Liver (tissue), 9 donors: ENCODE results near the gene TTC39C. TPM values are rescaled to one million over a fixed set of nuclear protein-coding genes. Genes with fewer than 3 reads are reported as not detected.

ENCODE experiments used
- DNase-seq: peaks from one replicate; pipeline ENCODE4 v3.0.0-alpha.2; 2017; ENCODE audit warnings: low spot score
- H3K27ac ChIP-seq, 2 donors: one replicate each; pipeline ENCODE4 v1.7.0; 2013; ENCODE audit warnings: inconsistent platforms in 2 of 2, low read length in 2 of 2, control low read depth in 1 of 2, low read depth in 1 of 2, mild to moderate bottlenecking in 1 of 2
- H3K27me3 ChIP-seq, 4 donors: one replicate each; pipeline versions ENCODE4 v1.6.1 to v1.7.0; 2013; ENCODE audit warnings: low read length in 3 of 4, inconsistent platforms in 1 of 4, mild to moderate bottlenecking in 1 of 4, moderate library complexity in 1 of 4; ENCODE audit not compliant: control insufficient read depth in 4 of 4, insufficient read depth in 4 of 4
- H3K36me3 ChIP-seq, 4 donors: one replicate each; pipeline versions ENCODE4 v1.6.1 to v1.7.0; 2013; ENCODE audit warnings: low read length in 3 of 4, mild to moderate bottlenecking in 3 of 4, low read depth in 1 of 4, moderate library complexity in 1 of 4; ENCODE audit not compliant: control insufficient read depth in 4 of 4, insufficient read depth in 3 of 4
- H3K4me1 ChIP-seq, 4 donors: one replicate each; pipeline versions ENCODE4 v1.6.1 to v1.7.0; 2013; ENCODE audit warnings: low read length in 3 of 4, mild to moderate bottlenecking in 3 of 4, moderate library complexity in 1 of 4; ENCODE audit not compliant: control insufficient read depth in 4 of 4, insufficient read depth in 4 of 4
- H3K4me3 ChIP-seq, 3 donors: one replicate each; pipeline versions ENCODE4 v1.6.1 to v1.7.0; 2013; ENCODE audit warnings: low read length in 3 of 3, control low read depth in 1 of 3, low read depth in 1 of 3, mild to moderate bottlenecking in 1 of 3
- H3K9ac ChIP-seq, 2 donors: one replicate each; pipeline ENCODE4 v1.7.0; 2013; ENCODE audit warnings: low read length in 2 of 2, mild to moderate bottlenecking in 2 of 2, moderate library complexity in 2 of 2, control low read depth in 1 of 2, low read depth in 1 of 2
- H3K9me3 ChIP-seq, 4 donors: one replicate each; pipeline versions ENCODE4 v1.6.1 to v1.7.0; 2013; ENCODE audit warnings: low read length in 3 of 4; ENCODE audit not compliant: control insufficient read depth in 4 of 4
- ATF3 ChIP-seq: IDR thresholded peaks from 2 replicates; pipeline ENCODE4 v1.6.1; 2016; ENCODE audit warnings: antibody characterized with exemption
- CTCF ChIP-seq: fragments of 150-350 bp; IDR thresholded peaks from 2 replicates; pipeline ENCODE4 v1.5.1; 2017; ENCODE audit warnings: improper control_type of control experiment, low read depth, low read length; ENCODE audit not compliant: missing input control
- EGR1 ChIP-seq, 2 donors: IDR thresholded peaks; 2 replicates each; pipeline ENCODE4 v1.6.1; 2016 to 2018; ENCODE audit warnings: antibody characterized with exemption in 2 of 2, low read depth in 2 of 2
- FOXA1 ChIP-seq: IDR thresholded peaks from 2 replicates; pipeline ENCODE4 v1.6.1; 2016; ENCODE audit warnings: antibody characterized with exemption
- GABPA ChIP-seq, 2 donors: IDR thresholded peaks in 1 of 2; conservative IDR thresholded peaks in 1 of 2; 2 replicates each; pipeline ENCODE4 v1.6.1; 2016; ENCODE audit warnings: antibody characterized with exemption in 2 of 2, mild to moderate bottlenecking in 1 of 2, moderate library complexity in 1 of 2
- HNF4A ChIP-seq, 2 donors: conservative IDR thresholded peaks; 2 replicates each; pipeline ENCODE4 v1.6.1; 2016; ENCODE audit warnings: antibody characterized with exemption in 2 of 2, mild to moderate bottlenecking in 2 of 2
- HNF4G ChIP-seq: IDR thresholded peaks from 2 replicates; pipeline ENCODE4 v1.6.1; 2016; ENCODE audit warnings: antibody characterized with exemption
- MAX ChIP-seq: IDR thresholded peaks from 2 replicates; pipeline ENCODE4 v1.6.1; 2016; ENCODE audit warnings: antibody characterized with exemption
- REST ChIP-seq: IDR thresholded peaks from 2 replicates; pipeline ENCODE4 v1.6.1; 2016; ENCODE audit warnings: antibody characterized with exemption, mild to moderate bottlenecking
- RXRA ChIP-seq, 2 donors: IDR thresholded peaks; 2 replicates each; pipeline ENCODE4 v1.6.1; 2017 to 2018; ENCODE audit warnings: antibody characterized with exemption in 2 of 2, mild to moderate bottlenecking in 1 of 2
- SP1 ChIP-seq: IDR thresholded peaks from 2 replicates; pipeline ENCODE4 v1.6.1; 2018; ENCODE audit warnings: antibody characterized with exemption, mild to moderate bottlenecking
- YY1 ChIP-seq: IDR thresholded peaks from 2 replicates; pipeline ENCODE4 v1.6.1; 2016; ENCODE audit warnings: antibody characterized with exemption, mild to moderate bottlenecking
- ZBTB33 ChIP-seq: IDR thresholded peaks from 2 replicates; pipeline ENCODE4 v1.6.1; 2016; ENCODE audit warnings: antibody characterized with exemption
- WGBS: extraction: QIAGEN DNeasy Blood & Tissue Kit; methylation state at CpG from one replicate; pipeline ENCODE4 v1.1.7; 2013; 5-methylcytosine and 5-hydroxymethylcytosine counted together
- polyA plus RNA-seq, 2 donors: library from polyadenylated mRNA; stranded (reverse) in 1 of 2; unstranded in 1 of 2; fragments of 200-250 nt in 1 of 2; fragments of >200 nt in 1 of 2; fragmentation: Nextera tagmentation in 1 of 2; extraction: Ambion mirVana in 1 of 2; gene quantifications; one replicate each; pipeline versions ENCODE4 v1.2.1 to v1.2.3, GENCODE V29; 2013 to 2015
- total RNA-seq, 2 donors: library from RNA; depleted of rRNA; stranded (reverse); fragments of >200 nt; gene quantifications; one replicate each; pipeline ENCODE4 v1.2.3, GENCODE V29; 2014
- donor health status: healthy.
- donor health status: healthy.
- donor health status: healthy.
- donor health status: healthy.
- donor health status: healthy.

Gene TTC39C
- total and polyA plus RNA-seq, 4 donors = 22.8 to 55.1 (median 38.6) TPM

GRCh38 chr18:23977719-23978483 is 36.7 kb upstream of the TTC39C start:
- H3K27ac ChIP-seq = no peak overlapping the region
- no peaks in the 10 kb centered on the region for H3K9me3 ChIP-seq
- WGBS = 95% methylated on average over 1 of the region's 1 CpG
- TF ChIP-seq EGR1 (IDR thresholded peaks at IDR 0.05; ENCODE audit: low read depth in 2 of 2) = no peak
- TF ChIP-seq HNF4G = no peak
- no peak for TF ChIP-seq MAX
- no peak for TF ChIP-seq SP1
- no peak for TF ChIP-seq FOXA1
- no peak for TF ChIP-seq REST
- no peak overlapping the region for H3K4me3 ChIP-seq
- H3K27me3 ChIP-seq = no peaks in the 10 kb centered on the region
- H3K36me3 ChIP-seq = no peaks in the 10 kb centered on the region
- no peak overlapping the region for H3K9ac ChIP-seq
- H3K4me1 ChIP-seq = peaks cover 0 to 7% (median 2%) of the 10 kb centered on the region in 4 donors
- no peak for DNase-seq

- Histone ChIP-seq H3K36me3 (no peaks in the 10 kb centered on the region), H3K27me3 (no peaks in the 10 kb centered on the region), H3K9ac (no peak overlapping the region), H3K9me3 (no peaks in the 10 kb centered on the region), H3K4me3 (no peak overlapping the region), H3K4me1 (peaks cover 0 to 7% (median 2%) of the 10 kb centered on the region in 4 donors), H3K27ac (no peak overlapping the region)
- TF ChIP-seq HNF4A (conservative IDR thresholded peaks at IDR 0.05) (no peak), EGR1 (IDR thresholded peaks at IDR 0.05; ENCODE audit: low read depth in 2 of 2) (no peak), YY1 (no peak), ATF3 (no peak)
- 87% methylated on average over 8 of the region's 8 CpGs for WGBS
- no peak for DNase-seq
Measured at GRCh38 chr18:23981369-23981980, 33.1 kb upstream of the TTC39C start.

- Histone ChIP-seq H3K9ac (no peak overlapping the region), H3K27ac (no peak overlapping the region)
- no peak for DNase-seq
Measured at GRCh38 chr18:23982155-23983079, 32.1 kb upstream of the TTC39C start.

More at GRCh38 chr18:23982155-23983079, 32.1 kb upstream of the TTC39C start:
- Histone ChIP-seq H3K36me3 (no peaks in the 10 kb centered on the region), H3K27me3 (no peaks in the 10 kb centered on the region), H3K9me3 (no peaks in the 10 kb centered on the region), H3K4me1 (peaks cover 0 to 7% (median 2%) of the 10 kb centered on the region in 4 donors), H3K4me3 (no peak overlapping the region)
- no peak for TF ChIP-seq ZBTB33
- TF ChIP-seq GABPA (IDR thresholded peaks at IDR 0.05 in 1 of 2, conservative IDR thresholded peaks at IDR 0.05 in 1 of 2) = no peak
- TF ChIP-seq HNF4A (conservative IDR thresholded peaks at IDR 0.05) = peak; percentile 34 to 38
- TF ChIP-seq FOXA1 = no peak
- no peak for TF ChIP-seq RXRA (IDR thresholded peaks at IDR 0.05)
- TF ChIP-seq CTCF = no peak
- peak; percentile 18 for TF ChIP-seq YY1
- WGBS = 47% methylated on average over 17 of the region's 17 CpGs
